Gastrocnemius medialis (tissue), 4 donors: ENCODE data around the gene BCLAF3.

Experiments
- POLR2A ChIP-seq, 2 donors: fragments of 450-650 bp; IDR thresholded peaks; one replicate each; pipeline ENCODE4 v1.6.1; 2017; ENCODE audit warnings: antibody characterized with exemption in 2 of 2, mild to moderate bottlenecking in 2 of 2, moderate library complexity in 2 of 2
- TF ChIP-seq, protein P1 (sequence below), 5 experiments: fragments of 450-650 bp in 3 of 5; fragments of 200-600 bp in 2 of 5; sonication (generic) in 2 of 5; IDR thresholded peaks in 4 of 5; conservative IDR thresholded peaks in 1 of 5; 1 replicate in 4 of 5; 2 replicates in 1 of 5; pipeline ENCODE4 v1.5.1; 2016 to 2019; ENCODE audit warnings: antibody characterized with exemption in 5 of 5, mild to moderate bottlenecking in 3 of 5, moderate library complexity in 3 of 5

DNA sequence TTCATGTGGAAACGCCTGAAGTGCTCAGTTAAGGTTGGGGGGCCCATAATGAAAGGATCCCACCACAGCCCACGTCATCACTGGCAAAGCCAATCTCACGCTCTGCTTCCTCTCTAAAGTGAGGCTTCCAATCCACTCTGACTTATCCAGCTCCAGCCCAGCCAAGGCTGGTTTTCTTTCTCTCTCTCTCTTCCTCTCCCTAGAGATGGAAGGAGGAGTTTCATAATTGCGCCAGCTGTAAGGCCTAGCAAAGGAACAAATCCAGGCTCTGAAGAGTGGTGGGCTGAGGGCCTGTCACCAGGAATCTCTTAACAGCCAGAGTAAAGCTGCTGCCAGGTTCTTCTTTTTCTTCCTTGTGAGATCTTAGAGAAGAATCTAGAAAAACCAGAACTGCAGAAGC is 20.7 kb upstream of the BCLAF3 start:
- TF ChIP-seq, protein P1, sequence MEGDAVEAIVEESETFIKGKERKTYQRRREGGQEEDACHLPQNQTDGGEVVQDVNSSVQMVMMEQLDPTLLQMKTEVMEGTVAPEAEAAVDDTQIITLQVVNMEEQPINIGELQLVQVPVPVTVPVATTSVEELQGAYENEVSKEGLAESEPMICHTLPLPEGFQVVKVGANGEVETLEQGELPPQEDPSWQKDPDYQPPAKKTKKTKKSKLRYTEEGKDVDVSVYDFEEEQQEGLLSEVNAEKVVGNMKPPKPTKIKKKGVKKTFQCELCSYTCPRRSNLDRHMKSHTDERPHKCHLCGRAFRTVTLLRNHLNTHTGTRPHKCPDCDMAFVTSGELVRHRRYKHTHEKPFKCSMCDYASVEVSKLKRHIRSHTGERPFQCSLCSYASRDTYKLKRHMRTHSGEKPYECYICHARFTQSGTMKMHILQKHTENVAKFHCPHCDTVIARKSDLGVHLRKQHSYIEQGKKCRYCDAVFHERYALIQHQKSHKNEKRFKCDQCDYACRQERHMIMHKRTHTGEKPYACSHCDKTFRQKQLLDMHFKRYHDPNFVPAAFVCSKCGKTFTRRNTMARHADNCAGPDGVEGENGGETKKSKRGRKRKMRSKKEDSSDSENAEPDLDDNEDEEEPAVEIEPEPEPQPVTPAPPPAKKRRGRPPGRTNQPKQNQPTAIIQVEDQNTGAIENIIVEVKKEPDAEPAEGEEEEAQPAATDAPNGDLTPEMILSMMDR (IDR thresholded peaks at IDR 0.05 in 4 of 5, conservative IDR thresholded peaks at IDR 0.05 in 1 of 5): no peak
- no peak for TF ChIP-seq POLR2A (IDR thresholded peaks at IDR 0.05)
